Activated CD4-positive, alpha-beta T cell treated with anti-CD3 and anti-CD28 coated beads for 4 hours (primary cell): Measurements from ENCODE around the gene NRXN3.
A peak's percentile ranks its signal among the peaks of the same experiment; 100 is the strongest.

Source experiments
- DNase-seq, 2 donors: peaks; one replicate each; pipeline ENCODE4 v3.0.0-alpha.2; 2020

The NRXN3 gene

DNA sequence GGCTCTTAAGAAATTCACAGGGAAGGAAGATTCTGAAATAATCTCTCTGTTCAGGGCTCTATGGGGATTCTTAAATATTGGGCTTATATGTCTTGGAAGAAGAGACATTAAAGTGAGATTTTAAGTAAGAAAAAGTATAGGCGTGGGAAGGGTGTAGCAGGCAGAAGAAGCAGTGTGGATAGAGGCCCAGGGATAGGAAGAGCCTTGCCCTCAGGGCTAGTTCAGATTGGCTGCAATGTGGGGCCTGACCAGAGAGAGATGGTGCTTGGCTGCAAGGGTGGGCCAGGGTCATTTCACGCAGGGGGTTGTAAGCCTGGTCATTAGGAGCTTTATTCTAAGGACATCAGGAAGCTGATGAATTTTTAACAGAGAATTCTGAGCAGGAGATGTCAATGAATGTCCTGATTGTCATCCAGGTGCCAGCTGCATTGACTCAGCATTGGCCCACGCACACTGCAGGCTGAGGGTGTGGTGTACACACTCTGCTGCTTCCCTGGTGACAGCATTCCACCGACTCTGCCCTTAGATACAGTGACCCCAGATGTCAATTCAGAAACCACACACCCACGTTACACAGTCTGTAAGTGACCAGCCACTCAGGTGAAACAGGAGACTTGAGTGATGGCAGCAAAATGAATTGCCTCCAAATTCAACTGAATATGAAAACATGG, 582.5 kb downstream of the NRXN3 start:
- DNase-seq: no peak

DNA sequence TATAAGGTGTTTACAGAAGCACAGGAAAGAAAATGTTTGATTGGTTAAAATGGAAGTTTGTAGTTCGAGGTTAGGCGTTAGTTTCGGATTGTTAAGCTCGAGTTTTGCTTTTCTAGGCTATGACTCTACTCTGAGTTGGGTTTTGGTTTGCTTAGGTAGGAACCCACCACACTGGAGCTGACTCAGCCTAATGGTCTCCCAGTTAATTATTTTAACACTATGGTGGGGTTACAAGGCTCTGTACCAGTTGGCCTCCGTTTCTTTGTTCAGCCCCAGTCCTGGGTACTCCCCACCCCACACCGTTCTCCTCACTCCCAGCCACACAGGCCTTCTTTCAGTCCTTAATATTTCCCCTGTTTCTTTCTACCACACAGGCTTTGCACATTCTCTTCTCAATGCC, 583.9 kb downstream of the NRXN3 start:
- DNase-seq: no peak

DNA sequence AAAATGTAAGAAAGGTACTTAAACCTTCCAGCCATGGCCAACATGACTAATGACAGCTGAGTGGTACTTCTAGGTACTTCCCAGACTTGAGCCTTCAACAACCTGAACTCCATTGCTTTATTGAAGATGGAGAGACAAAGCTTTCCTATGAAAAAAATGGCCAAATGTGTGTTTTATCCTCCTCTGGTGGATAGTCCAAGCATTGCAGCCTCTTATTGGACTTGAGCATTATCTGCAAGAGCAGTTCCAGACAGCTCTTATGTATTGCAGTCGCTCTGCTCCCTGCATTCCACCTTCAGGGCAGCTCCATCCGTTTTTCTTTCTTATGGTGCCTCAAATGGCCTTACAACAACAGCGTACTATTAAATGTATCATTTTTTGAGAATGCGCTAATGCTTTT, 588.2 kb downstream of the NRXN3 start:
- no peak for DNase-seq

DNA sequence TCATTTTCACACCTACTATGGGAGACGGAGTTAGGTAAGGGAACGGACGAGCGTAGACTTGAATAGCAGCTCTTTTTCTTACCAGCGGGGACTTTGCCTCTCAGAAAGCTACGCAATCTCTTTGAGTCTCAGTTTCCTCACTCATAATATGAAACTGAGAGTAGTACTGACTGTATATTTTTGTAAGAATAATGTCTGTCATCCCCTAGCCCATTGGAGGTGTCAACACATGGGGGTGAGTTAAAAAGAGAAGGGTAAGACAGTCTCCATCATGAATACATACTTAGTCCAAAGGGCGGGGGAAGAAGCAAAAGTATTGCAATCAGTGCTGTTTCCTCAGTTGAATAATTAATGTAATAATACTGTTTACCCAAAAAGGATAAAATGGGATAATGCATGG, 592.2 kb downstream of the NRXN3 start:
- no peak for DNase-seq

DNA sequence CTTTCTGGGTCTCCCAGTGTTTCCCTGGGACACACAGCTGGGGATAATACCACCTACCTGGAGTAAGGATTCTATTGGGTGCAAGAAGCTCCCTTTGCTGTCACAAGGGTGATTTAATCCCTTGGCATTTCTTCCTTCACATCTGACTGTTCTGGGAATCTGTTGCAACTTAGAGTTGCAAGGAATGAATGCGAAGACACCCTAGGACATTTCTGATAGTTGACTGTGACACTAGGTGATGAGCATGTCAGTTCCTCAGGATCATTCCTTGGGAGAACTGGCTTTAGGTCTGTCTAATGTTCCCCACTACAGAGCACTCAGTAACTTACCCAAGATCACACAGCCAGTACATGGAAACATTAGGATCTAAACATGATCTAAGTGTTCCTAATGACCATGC, 593.6 kb downstream of the NRXN3 start:
- DNase-seq: no peak

DNA sequence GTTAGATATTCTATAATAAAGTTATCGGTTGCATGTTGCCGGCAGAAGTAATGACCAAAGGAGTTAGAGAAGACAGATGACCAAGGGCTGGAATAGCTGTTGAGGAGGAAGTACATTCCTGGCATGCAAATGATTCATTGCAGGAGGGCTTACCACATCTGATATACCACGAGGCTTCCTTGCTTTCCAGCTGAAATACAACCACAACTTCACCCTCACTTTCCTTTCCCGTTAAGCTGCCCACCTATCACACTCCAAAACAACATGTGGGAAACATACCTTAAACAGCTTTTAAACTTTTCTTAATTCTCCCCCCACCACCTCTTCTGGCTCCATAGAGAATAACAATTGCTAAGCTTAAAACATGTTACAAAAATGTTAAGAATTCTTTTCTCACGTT, 594.1 kb downstream of the NRXN3 start:
- DNase-seq: no peak

DNA sequence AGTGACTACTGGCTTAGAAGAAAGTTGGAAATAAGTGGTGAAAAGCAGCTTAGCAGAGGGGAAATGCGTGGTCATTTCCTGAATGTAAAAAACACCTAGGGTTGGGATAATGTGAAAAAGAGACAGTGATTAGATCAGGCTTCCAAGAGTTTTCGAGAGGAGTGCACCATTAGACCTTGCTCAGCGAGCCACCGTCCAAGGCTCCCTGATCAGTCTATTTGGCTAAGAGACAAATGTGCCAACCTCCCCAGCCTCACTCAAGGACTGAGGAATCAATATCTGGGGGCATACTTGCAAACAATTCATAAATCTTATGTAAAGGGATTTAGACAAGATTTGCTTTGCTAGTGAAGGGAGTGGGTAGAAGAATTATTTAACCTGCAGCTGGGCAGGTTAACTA, 594.5 kb downstream of the NRXN3 start:
- DNase-seq: no peak

DNA sequence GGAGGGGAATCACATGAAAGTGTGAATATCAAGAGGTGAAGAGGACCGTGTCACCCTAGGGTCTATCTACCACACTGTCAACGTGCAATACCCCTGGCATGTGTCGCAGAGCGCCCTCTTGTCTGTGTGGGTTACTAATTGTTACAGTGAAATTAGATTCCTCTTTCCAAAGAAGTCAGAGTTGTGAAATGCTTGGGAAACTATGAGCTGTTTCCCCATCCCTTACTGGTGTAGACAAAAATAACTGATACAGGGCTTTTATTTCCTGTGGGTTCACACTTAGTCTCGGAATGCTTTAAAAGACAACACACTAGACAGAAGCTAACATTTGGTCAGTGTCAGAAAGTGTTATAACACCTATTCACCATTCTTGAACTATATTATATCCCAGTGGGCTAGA, 597.3 kb downstream of the NRXN3 start:
- no peak for DNase-seq

DNA sequence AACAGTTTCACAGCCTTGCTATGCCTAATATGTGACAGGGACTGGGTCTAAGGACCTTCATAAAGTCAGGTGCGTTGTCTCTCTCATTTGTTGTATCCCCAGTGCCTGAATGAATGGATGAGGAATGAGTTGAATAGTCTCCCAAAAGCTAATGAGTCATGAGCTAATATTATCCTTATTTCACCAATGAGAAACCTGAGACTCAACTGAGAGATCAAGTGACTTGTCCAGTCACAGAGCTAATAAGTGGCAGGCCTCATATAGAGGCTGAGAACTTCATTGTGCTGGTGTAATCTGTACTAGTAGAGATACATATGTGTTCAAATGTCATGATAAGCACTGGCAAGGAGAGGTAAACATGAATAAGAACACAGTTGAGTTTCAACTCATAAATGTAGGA, 612.4 kb downstream of the NRXN3 start:
- no peak for DNase-seq

DNA sequence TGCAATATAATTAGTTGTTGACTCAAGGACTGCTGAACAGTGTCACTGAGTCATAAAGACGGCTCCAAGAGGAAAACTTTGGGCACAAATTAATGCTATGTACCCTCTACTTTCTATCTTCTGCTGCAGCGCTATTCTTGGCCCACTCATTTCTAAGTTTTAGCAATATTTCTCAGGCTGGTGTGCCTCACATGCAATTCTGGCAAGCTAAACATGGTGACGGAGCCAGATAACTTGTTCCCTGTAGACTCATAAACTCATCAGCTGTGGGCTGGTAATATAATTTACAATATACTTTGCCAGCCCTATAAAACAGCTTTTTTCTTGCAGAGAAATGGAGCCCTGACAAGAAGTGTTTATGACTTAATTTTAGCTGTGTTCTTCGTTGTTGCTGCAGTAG, 615.1 kb downstream of the NRXN3 start:
- DNase-seq: no peak

DNA sequence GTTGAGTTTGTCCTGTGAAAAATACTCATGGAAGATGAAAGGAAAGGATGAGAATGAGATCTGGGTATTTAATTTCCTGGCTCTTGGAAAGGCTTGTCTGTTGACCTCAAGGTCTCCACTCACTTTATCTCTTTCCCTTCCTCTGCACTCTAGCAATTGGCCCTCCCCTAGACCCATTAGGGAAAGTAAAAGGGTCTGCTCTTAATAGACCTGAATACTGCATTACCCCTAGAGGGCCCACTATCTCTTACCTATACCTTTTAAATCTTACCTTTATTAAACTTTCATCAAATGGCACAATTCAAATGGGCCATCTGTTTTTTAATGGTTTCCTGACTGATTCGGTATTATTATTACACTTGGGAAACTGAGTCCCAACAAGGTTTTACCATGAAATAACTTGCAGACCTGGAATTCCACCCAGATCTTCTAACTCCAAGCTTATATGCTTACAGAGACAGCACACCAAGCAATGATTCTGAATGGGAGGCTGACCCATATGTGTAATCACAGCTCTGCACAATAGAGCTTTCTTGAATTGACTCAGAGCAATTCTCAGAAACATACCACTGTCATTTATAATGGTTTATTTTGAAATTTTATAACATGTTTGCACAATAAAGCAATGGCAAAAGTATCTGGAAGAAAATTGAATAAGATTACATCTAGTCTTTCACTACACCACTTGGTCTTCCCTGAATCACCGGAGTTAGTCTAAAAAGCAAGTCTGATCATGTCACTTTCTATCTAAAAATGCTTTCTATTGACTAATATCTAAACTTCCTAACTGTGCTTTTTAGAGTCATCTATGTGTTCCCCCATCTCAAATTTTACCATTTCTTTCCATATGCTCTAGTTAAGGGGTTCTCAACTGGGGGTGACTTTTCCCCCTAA, 618.5 kb downstream of the NRXN3 start:
- DNase-seq: no peak

DNA sequence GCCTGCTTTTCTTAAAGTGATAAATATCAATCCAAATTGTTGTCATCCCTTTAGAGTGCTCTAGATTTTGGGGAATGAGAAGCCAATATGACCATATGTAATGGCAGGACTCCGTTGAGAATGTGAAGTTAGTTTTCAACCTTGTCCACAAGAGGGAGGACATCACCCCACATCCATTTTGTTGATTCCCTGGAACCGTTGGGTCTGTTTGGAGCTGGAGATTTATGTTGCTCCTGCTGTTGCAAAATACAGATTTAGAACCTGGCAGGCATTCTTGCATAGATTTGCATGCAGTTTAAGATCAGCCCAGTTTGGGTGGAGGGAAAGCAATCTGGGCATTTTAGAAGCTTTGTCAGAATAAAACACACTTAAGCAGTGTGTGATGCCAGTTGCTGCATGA, 620.1 kb downstream of the NRXN3 start:
- DNase-seq: no peak

DNA sequence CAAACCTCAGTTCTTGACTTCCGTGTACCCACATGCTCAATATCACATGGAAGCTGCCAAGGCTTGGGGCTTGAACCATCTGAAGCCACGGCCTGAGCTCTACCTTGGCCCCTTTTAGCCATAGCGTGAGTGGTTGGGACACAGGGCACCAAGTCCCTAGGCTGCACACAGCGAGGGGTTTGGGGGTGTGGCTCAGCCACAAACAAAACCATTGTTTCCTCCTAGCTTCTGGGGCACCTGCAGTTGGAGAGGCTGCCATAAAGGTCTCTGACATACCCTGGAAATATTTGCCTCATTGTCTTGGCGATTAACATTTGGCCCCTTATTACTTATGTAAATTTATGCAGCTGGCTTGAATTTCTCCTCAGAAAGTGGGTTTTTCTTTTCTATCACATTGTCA, 628.6 kb downstream of the NRXN3 start:
- DNase-seq: no peak

DNA sequence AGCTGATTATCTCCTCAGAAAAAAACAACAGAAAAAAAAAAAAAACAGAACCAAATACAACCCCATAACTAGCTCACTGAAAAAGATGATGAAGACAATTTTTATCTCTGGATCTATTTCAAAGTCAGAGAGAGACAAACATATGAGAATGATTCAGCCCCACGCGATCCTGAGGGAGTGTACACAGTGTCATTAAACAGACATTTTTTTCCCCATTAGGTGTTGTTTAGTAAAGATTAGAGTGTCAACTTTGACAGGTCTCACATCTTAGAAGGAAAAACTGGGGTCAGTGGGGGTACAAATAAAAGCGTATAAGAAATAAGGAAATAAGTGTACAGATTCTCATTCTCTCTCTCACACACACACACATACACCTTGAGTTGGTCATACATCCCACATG, 635.4 kb downstream of the NRXN3 start:
- no peak for DNase-seq

DNA sequence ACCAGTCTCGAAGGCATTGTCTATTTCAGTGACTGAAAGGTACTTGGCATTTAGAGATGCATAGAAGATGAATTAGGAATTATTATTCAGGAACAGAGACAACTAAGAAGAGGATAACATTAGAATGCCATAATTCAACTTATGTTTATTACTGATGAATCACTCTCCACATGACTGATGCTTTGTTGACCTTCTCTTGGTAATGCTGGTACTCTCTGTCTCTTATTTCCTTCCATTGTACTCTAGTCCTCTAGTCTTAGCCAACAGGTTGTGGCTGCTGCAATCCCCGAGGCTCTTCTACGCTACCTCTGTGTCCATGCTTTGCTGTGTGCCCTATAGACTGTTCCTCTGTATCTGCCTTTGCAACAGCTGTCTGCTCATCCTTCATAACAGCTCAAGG, 652.9 kb downstream of the NRXN3 start:
- DNase-seq: no peak

DNA sequence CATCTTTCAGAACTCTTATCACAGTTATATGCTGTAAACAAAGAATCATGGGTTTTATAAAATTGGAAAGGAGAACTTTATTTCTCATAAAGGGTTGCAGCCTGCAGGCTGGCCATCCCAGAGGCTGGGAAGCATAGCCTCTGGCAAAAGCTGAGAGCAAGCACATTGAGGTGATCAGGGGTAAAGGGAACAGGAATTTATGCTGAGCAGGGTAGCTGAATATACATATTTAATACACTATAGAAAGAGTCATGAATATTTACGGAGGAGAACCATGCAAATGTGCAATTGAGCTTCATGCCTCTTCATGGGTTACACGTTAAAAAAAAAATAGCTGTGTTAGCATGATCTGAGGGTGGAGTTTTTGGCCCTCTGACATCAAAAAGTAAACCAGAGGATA, 653.3 kb downstream of the NRXN3 start:
- DNase-seq: no peak

DNA sequence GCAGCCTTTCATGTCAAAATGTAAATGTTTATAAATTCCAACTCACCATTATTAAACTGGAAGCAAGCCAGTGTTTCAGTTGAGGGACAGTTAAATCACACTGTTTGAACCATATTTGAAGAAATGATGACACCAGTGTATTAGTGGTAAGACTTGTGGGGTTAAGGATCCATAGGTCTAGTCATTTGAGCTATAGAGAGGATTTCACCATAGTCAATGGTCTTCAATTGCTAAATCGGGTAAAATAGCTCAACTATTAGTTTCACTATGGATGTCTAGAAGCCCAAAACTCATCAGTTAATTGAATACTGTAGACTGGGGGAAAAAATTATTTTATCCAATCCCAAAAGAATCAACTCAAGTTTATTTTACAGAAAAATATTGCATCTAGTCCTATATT, 659.1 kb downstream of the NRXN3 start:
- DNase-seq: no peak

DNA sequence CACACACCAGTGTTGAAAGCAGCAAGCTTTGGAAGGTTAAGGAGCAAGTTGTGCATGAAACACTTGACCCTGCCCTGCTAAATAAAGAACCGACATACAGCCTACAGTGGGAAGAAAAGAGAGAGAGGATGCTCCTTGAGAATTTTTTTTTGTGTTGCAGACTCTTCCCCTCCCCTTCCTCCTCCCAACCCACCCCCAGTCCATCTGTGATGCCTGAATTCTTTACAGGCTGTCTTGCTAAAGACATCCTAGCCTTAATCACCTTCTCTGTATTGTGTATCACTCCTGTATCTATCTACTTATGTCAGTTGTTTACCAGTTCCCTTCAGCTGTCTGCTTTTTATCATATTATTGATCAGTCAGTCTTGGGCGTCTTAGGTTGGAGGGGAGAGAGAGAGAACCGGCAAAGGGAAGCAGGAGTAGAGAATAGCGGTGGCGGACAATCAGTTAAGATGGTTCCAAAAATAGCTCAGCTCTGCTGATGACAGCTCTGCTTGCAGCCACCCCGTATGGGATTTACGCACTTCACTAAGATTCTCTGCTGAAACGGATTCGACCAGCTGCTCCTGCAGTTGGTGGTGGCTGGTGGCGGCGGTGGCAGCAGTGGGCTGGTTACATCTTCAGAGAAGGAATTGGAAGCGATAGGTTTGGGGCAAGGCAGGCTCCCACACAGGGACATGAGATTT, 664.7 kb downstream of the NRXN3 start:
- DNase-seq: no peak

DNA sequence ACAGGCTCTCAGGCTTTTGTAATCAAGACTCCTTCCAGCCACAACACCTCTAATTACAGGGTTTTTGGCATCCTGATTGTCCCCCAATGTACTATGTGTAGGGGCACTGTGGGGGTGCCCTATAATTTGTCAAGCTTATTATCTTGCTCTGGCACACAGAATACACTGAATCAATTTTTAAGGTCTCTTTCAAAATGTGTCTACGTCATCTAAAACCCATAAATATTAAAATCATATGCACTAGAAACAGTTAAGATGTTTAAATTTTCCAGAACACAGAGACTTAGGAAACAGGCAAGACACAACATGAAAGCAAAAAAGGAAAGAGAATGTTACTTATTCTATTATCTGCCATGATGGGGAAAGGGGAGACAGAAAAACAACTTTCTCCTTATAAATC, 665.7 kb downstream of the NRXN3 start:
- no peak for DNase-seq

DNA sequence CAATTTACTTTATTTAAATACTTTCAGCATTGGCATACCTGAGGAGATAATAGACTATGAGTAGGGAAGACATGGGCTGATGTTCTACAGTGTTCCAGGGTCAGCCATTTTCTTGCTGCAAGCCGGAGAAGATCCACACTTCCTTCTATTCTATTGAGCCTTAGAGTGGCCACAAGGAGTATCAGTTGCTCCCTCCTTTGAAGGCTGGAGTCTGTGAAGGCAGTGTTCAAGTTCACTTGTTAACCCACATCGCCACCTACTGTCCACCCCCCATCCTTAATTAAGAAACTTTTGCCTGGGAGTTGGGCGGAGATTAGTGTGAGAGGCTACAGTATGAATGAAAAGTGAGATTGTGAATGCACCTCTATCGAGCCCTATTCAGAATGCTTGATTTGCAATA, 666.6 kb downstream of the NRXN3 start:
- no peak for DNase-seq

DNA sequence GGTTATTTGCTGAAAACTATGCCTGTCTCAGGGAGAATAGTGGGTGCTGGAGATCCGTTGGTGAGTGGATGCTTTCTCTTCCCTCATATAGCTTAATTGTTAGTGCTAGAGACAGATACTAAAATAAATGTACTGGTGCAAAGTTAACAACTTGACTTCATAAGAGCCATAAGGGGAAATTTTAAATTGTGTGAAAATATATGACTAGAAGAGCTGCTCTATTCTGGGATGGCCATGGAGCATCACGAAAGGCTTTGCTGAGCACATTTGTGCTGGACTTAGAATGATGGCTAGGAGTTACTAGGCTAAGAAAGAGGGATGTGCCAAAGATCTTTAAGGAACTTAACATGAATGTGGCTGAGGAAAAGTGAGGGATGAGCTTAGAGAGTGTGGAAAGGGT, 668.8 kb downstream of the NRXN3 start:
- no peak for DNase-seq

DNA sequence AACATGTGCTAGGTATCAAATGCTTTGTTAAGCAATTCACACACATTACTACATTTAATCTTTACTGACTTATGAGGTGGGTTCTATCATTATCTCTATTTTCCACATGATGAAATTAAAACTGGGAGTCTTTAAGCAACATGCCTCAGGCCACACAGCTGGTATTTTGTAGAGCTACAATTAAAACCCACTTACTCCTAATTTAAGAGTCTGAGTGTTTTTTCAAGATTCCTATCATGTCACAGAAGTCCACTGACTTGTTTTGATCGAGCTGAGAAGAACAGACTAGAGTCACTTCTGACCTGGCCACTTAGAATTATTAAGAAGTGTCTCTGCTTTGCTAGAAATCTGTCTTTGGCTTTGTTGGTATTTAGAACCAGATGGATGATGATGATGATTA, 670.7 kb downstream of the NRXN3 start:
- no peak for DNase-seq

DNA sequence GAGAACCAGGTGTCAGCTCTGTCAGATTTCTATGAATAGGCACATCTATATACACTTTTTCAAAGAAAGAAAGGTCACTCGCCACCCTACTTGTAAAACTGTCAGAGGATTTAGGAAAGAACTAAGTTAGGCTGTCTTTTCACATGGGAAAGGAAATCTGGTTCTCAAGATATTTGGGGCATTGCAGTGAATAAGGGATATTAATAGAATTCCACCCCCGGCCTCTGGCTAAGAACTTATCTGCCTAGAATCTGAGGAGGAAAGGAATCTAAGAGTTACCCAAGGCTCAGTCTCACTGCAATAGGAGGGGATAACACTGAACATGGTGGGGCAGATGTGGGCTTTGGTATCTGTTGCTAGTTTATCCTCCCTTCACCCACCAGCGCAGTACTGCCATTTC, 677.6 kb downstream of the NRXN3 start:
- no peak for DNase-seq

DNA sequence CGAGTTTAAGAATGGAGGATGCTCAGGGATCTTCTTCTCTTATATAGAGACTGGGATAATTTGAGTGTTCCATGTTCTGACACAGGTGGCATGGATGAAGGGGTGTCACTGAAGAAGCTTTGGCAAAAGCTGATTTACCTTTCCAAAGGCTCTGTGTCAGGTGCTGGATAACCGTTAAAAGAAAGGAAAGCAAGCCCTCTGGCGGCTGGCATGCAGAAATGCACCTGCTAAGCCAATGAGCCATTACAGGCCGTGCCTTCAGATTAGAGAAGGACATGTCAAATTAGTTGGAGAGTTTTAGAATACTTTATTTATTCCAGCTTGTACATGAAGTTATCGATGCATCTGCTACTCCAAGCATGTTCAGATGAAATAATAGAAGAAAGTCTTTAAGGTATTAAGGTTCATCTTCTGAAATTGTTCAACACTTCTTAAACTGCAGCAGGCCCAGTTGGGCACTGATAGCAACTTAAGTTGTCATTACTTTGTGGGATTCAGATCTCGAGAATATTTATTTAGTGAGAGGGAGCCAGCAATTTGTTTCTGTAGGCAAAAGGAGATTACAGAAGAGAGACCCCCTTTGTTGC, 678.2 kb downstream of the NRXN3 start:
- peak in 1 of 2 donors; percentile 1 for DNase-seq
